Lower lobe of right lung (tissue), 2 donors: ENCODE data around the gene FNDC1. TPM values are rescaled to one million over a fixed set of nuclear protein-coding genes. Genes with fewer than 3 reads are reported as not detected.

ENCODE experiments used
- ATAC-seq, 2 donors: fragments of 200-7000 bp; cut with Tn5 transposase; one replicate each; pipeline ENCODE4 v1.9.1; 2020 to 2022; ENCODE audit warnings: mild to moderate bottlenecking in 2 of 2, moderate library complexity in 2 of 2
- DNase-seq: peaks from one replicate; pipeline ENCODE4 v3.0.0-alpha.2; 2020
- H3K27ac ChIP-seq: fragments of 200-600 bp; one replicate; pipeline ENCODE4 v1.8.0; 2022
- H3K27me3 ChIP-seq: fragments of 200-600 bp; one replicate; pipeline ENCODE4 v1.8.0; 2022; ENCODE audit warnings: low read depth
- H3K36me3 ChIP-seq: fragments of 200-600 bp; one replicate; pipeline ENCODE4 v1.8.0; 2022; ENCODE audit warnings: mild to moderate bottlenecking
- H3K4me1 ChIP-seq: fragments of 200-600 bp; one replicate; pipeline ENCODE4 v1.8.0; 2022
- H3K4me3 ChIP-seq: fragments of 200-600 bp; one replicate; pipeline ENCODE4 v1.8.0; 2022; ENCODE audit warnings: mild to moderate bottlenecking
- H3K9me3 ChIP-seq: fragments of 200-600 bp; one replicate; pipeline ENCODE4 v1.8.0; 2022
- CTCF ChIP-seq: fragments of 200-600 bp; IDR thresholded peaks from one replicate; pipeline ENCODE4 v1.8.0; 2022; ENCODE audit warnings: antibody characterized with exemption, mild to moderate bottlenecking
- intact Hi-C: fragments of 100-400 bp; cut with DNase I; formaldehyde crosslinking; loops from one replicate; pipeline ENCODE4 v1.11.0; 2022
- total RNA-seq: library from RNA; stranded (reverse); fragmentation: NEBNext Ultra II Directional; extraction: Animal tissue kit (Norgen Biotek cat#: 25700); gene quantifications from one replicate; pipeline ENCODE4 v1.2.1, GENCODE V29; 2021
- donor health status: DM: no; HTN: yes; CAD: no; lungs with severe emphysema.

The FNDC1 gene
- total RNA-seq, 1 donor from 2014 or later, result 0.44 TPM

DNA sequence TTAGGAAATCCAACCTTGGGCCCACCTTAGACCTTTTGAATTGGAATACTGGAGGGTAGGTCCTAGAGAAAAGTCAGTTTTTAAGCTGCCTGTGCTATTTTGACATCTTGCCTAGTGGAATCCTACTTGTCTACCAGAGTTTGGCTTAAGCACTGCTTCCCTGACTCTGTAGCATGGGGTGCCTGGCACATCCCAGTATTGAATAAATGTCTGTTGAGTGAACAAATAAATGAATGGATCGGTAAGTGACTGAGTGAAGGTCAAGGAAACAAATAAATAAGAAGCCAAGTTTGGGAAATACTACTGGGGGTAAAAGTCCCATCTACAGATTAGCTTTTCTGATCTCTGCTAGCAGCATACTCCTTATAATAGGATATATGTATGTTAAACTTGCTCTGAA is 140.5 kb downstream of the FNDC1 start:
- no peaks in the 10 kb centered on the region for H3K4me1 ChIP-seq
- no peak for TF ChIP-seq CTCF
- no peak overlapping the region for H3K4me3 ChIP-seq
- no peaks in the 10 kb centered on the region for H3K9me3 ChIP-seq
- no peaks in the 10 kb centered on the region for H3K27me3 ChIP-seq
- intact Hi-C loops, result no loop called here
- no peaks in the 10 kb centered on the region for H3K36me3 ChIP-seq
- no peak for ATAC-seq
- no peak overlapping the region for H3K27ac ChIP-seq
- DNase-seq, result no peak

DNA sequence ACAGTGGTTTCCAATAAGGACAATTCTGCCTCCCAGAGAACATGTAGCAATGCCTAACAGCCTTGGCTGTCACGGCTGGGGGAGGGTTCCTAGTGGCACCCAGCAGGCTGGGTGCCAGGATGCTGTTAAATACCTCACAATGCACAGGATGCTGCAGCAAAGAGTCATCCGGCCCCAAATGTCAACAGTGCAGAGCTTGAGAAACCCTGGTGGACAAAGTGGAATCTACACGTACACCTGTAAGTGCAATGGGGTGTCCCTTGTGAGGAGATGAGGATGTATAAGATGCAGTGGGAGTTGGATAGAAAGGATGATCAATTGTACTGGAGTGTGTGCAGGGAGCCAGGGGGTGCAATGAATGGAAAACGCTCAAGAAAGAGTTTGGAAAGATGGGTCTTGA is 142.4 kb downstream of the FNDC1 start:
- H3K27me3 ChIP-seq, result no peaks in the 10 kb centered on the region
- TF ChIP-seq CTCF, result no peak
- H3K27ac ChIP-seq, result no peak overlapping the region
- no peak overlapping the region for H3K4me3 ChIP-seq
- no peaks in the 10 kb centered on the region for H3K9me3 ChIP-seq
- H3K4me1 ChIP-seq, result no peaks in the 10 kb centered on the region
- H3K36me3 ChIP-seq, result no peaks in the 10 kb centered on the region
- DNase-seq (no peak), ATAC-seq (peak in 1 of 2 donors; percentile 40)
- intact Hi-C loops, result no loop called here

GRCh38 chr6:159312206-159312605 is 143.0 kb downstream of the FNDC1 start:
- no peak for ATAC-seq
- Histone ChIP-seq H3K4me3 (no peak overlapping the region), H3K9me3 (no peaks in the 10 kb centered on the region), H3K4me1 (no peaks in the 10 kb centered on the region), H3K27ac (no peak overlapping the region), H3K36me3 (no peaks in the 10 kb centered on the region), H3K27me3 (no peaks in the 10 kb centered on the region)
- no peak for TF ChIP-seq CTCF
- intact Hi-C loops, result no loop called here
- no peak for DNase-seq

GRCh38 chr6:159313018-159313417 is 143.8 kb downstream of the FNDC1 start:
- Histone ChIP-seq H3K9me3 (no peaks in the 10 kb centered on the region), H3K4me1 (no peaks in the 10 kb centered on the region), H3K27ac (no peak overlapping the region), H3K36me3 (no peaks in the 10 kb centered on the region), H3K27me3 (no peaks in the 10 kb centered on the region), H3K4me3 (no peak overlapping the region)
- DNase-seq (no peak), ATAC-seq (no peak)
- intact Hi-C loops, result no loop called here
- TF ChIP-seq CTCF, result no peak

DNA sequence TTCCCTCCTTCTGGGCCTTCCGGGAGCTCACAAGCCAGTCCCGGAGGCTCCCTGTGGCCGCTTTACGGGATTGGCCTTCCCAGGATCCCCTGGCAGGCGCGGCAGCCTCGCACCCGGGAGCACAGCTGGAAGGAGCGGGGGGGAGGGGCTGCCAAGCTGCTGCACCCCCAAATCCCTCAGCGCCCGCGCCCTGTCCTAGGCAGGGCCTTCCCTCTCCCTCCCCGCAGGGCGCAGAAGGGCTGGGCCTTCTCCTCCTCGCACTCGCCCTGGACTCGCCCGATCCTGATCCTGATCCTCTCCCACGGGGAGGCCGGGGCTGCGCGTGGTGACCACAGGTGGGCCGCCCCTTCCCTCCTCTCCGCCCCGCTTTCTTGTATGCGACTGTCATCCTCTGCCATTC is 146.4 kb downstream of the FNDC1 start:
- H3K9me3 ChIP-seq, result no peaks in the 10 kb centered on the region
- H3K4me3 ChIP-seq, result no peak overlapping the region
- intact Hi-C loops, result no loop called here
- DNase-seq (no peak), ATAC-seq (peak in 1 of 2 donors; percentile 29)
- H3K4me1 ChIP-seq, result no peaks in the 10 kb centered on the region
- no peak overlapping the region for H3K27ac ChIP-seq
- no peaks in the 10 kb centered on the region for H3K36me3 ChIP-seq
- no peaks in the 10 kb centered on the region for H3K27me3 ChIP-seq
- TF ChIP-seq CTCF, result no peak

- H3K36me3 ChIP-seq, result no peaks in the 10 kb centered on the region
- H3K4me3 ChIP-seq, result no peak overlapping the region
- no peak for DNase-seq
- intact Hi-C loops, result no loop called here
- no peak for ATAC-seq
- H3K27me3 ChIP-seq, result no peaks in the 10 kb centered on the region
- no peaks in the 10 kb centered on the region for H3K4me1 ChIP-seq
- H3K9me3 ChIP-seq, result no peaks in the 10 kb centered on the region
- TF ChIP-seq CTCF, result no peak
- no peak overlapping the region for H3K27ac ChIP-seq
Measured at GRCh38 chr6:159317430-159317829, 148.2 kb downstream of the FNDC1 start.
